ENCODE measurements around the gene SLC35F4. TPM values are rescaled to one million over a fixed set of nuclear protein-coding genes. Genes with fewer than 3 reads are reported as not detected.

Gene SLC35F4
- total and polyA plus RNA-seq, 10 of the 15 experiments (the other 5 are each of a cell fraction or from before 2014, with no cell fraction given) = 0.06 to 0.30 TPM; not detected in 8

DNA sequence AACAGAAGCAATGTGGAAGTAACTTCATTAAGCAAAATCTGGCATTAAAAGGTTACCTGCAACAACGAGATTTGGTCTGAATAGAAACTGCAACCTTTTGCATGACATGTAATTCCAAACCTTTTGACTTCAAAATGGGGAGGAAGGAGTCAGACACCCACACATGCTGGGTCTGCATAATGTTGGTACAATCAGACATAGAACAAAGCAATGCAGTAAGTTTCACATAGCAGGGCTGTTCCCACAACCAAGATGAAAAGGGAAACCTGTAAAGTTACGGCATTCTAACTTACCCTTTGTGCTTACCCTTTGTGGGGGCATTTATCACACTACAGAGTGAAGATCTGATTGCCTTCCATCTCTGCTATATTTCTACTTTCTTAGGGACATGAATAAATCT, 10.1 kb upstream of the SLC35F4 start:
- H3K9ac ChIP-seq (ENCODE audit: control insufficient read depth, insufficient read depth, low read length) = no peak overlapping the region
- no peaks in the 10 kb centered on the region for H3K9me3 ChIP-seq (replicated peaks; ENCODE audit: control insufficient read depth, insufficient read depth, low read length)
- FAIRE-seq = no peak
- CTCF ChIA-PET = no interaction called here
- DNase-seq (ENCODE audit: low read depth, low spot score) = no peak
- RAD21 ChIA-PET (ENCODE audit: unreplicated experiment) = interaction anchor here (0.6 kb wide), 1 partner anchor 486 kb away, joined by 3 read pairs; no protein-coding TSS in a partner anchor
- H3K27ac ChIP-seq (ENCODE audit: control insufficient read depth, insufficient read depth) = no peak overlapping the region
- POLR2A ChIA-PET = no interaction called here
- in situ Hi-C loops (cut with MboI) (no loop called here), intact Hi-C loops (cut with micrococcal nuclease; ENCODE audit: unreplicated experiment) (no loop called here)
- H3K27me3 ChIP-seq (replicated peaks in 1 of 2; ENCODE audit: control insufficient read depth in 2 of 2, insufficient read depth in 2 of 2, low read length in 1 of 2) = no peaks in the 10 kb centered on the region
- H3K36me3 ChIP-seq (ENCODE audit: control insufficient read depth in 2 of 2, insufficient read depth in 2 of 2, low read length in 1 of 2) = no peaks in the 10 kb centered on the region
- no peaks in the 10 kb centered on the region for H4K20me1 ChIP-seq (ENCODE audit: control insufficient read depth, insufficient read depth)
- no TSS peak for BruUV-seq (replicated peaks)
- no peaks in the 10 kb centered on the region for H3K4me1 ChIP-seq (ENCODE audit: control insufficient read depth, insufficient read depth, low read length)
- 0 out of 3 replicates have a peak, but pooled peaks have one; percentile 23 for ATAC-seq
- H3K4me2 ChIP-seq (ENCODE audit: control insufficient read depth, insufficient read depth) = no peak overlapping the region
- 23% methylated on average over 2 of the region's 2 CpGs for WGBS (ENCODE audit: insufficient coverage, insufficient replicate concordance, low lambda C conversion rate, missing lambda C conversion rate)
- TF ChIP-seq CBX5 (IDR thresholded peaks at IDR 0.05; ENCODE audit: low read depth) = no peak
- TF ChIP-seq SIN3A (IDR thresholded peaks at IDR 0.05; ENCODE audit: low read depth, low read length) = no peak
- no peak for TF ChIP-seq MYB (IDR thresholded peaks at IDR 0.05; ENCODE audit: borderline replicate concordance, low read depth, low read length)
- no peak for TF ChIP-seq RBBP5 (conservative IDR thresholded peaks at IDR 0.05)
- no peaks in the 10 kb centered on the region for H3K79me2 ChIP-seq (ENCODE audit: control insufficient read depth, insufficient read depth, low read length)
- SMC1A ChIA-PET (ENCODE audit: uncharacterized antibody, unreplicated experiment) = no interaction called here
- H3K4me3 ChIP-seq = no peak overlapping the region
- H2AFZ ChIP-seq (ENCODE audit: control insufficient read depth, low read depth, low read length) = no peak overlapping the region

- WGBS (ENCODE audit: insufficient coverage, insufficient replicate concordance, low lambda C conversion rate, missing lambda C conversion rate) = 7% methylated on average over 3 of the region's 3 CpGs
- in situ Hi-C loops (cut with MboI) = no loop called here
- Histone ChIP-seq H3K27ac (ENCODE audit: control insufficient read depth, insufficient read depth) (no peak overlapping the region), H3K36me3 (ENCODE audit: control insufficient read depth in 2 of 2, insufficient read depth in 2 of 2, low read length in 1 of 2) (no peaks in the 10 kb centered on the region), H4K20me1 (ENCODE audit: control insufficient read depth, insufficient read depth) (no peaks in the 10 kb centered on the region), H3K27me3 (replicated peaks in 1 of 2; ENCODE audit: control insufficient read depth in 2 of 2, insufficient read depth in 2 of 2, low read length in 1 of 2) (no peaks in the 10 kb centered on the region), H3K4me1 (ENCODE audit: control insufficient read depth, insufficient read depth, low read length) (no peaks in the 10 kb centered on the region), H3K9ac (ENCODE audit: control insufficient read depth, insufficient read depth, low read length) (no peak overlapping the region), H3K4me3 (no peak overlapping the region), H3K4me2 (ENCODE audit: control insufficient read depth, insufficient read depth) (no peak overlapping the region), H2AFZ (ENCODE audit: control insufficient read depth, low read depth, low read length) (no peak overlapping the region), H3K9me3 (replicated peaks; ENCODE audit: control insufficient read depth, insufficient read depth, low read length) (no peaks in the 10 kb centered on the region), H3K79me2 (ENCODE audit: control insufficient read depth, insufficient read depth, low read length) (no peaks in the 10 kb centered on the region)
- SMC1A ChIA-PET (ENCODE audit: uncharacterized antibody, unreplicated experiment) = no interaction called here
- intact Hi-C loops (cut with micrococcal nuclease; ENCODE audit: unreplicated experiment) = no loop called here
- FAIRE-seq (no peak), DNase-seq (ENCODE audit: low read depth, low spot score) (no peak), ATAC-seq (no peak)
- RAD21 ChIA-PET (ENCODE audit: unreplicated experiment) = no interaction called here
- no TSS peak for BruUV-seq (replicated peaks)
- CTCF ChIA-PET = interaction anchor here (0.8 kb wide), 1 partner anchor 183 kb away, joined by 3 read pairs; no protein-coding TSS in a partner anchor
- POLR2A ChIA-PET = no interaction called here
- TF ChIP-seq KLF5 (IDR thresholded peaks at IDR 0.05; ENCODE audit: partially characterized antibody) = no peak
- TF ChIP-seq CBX3 (IDR thresholded peaks at IDR 0.05; ENCODE audit: borderline replicate concordance, low read depth) = no peak
- TF ChIP-seq NFXL1 (IDR thresholded peaks at IDR 0.05; ENCODE audit: borderline replicate concordance) = no peak
- TF ChIP-seq PAX5 (IDR thresholded peaks at IDR 0.05; ENCODE audit: borderline replicate concordance, low read depth, low read length) = no peak
- TF ChIP-seq STAT3 (IDR thresholded peaks at IDR 0.05; ENCODE audit: low read depth, low read length) = no peak
- no peak for TF ChIP-seq FOXK2 (IDR thresholded peaks at IDR 0.05)
- no peak for TF ChIP-seq DPF2 (IDR thresholded peaks at IDR 0.05)
- TF ChIP-seq, protein P1, sequence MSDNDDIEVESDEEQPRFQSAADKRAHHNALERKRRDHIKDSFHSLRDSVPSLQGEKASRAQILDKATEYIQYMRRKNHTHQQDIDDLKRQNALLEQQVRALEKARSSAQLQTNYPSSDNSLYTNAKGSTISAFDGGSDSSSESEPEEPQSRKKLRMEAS (IDR thresholded peaks at IDR 0.05; ENCODE audit: low read depth, low read length) = no peak
- TF ChIP-seq PKNOX1 (IDR thresholded peaks at IDR 0.05) = no peak
- no peak for TF ChIP-seq BCLAF1 (IDR thresholded peaks at IDR 0.05)
- TF ChIP-seq EZH2 (IDR thresholded peaks at IDR 0.05; ENCODE audit: borderline replicate concordance, control insufficient read depth, low read depth, low read length) = no peak
- TF ChIP-seq BRCA1 (IDR thresholded peaks at IDR 0.05; ENCODE audit: low read depth, low read length) = no peak
Observed at GRCh38 chr14:57875296-57875695, 9.4 kb upstream of the SLC35F4 start.
